ENCODE data around the gene VPS36.
"Not testable (repeated sequence)": the region's sequence is repeated elsewhere in the genome, so short reads cannot be mapped to it uniquely, and the experiment has no call there.

VPS36 gene

DNA sequence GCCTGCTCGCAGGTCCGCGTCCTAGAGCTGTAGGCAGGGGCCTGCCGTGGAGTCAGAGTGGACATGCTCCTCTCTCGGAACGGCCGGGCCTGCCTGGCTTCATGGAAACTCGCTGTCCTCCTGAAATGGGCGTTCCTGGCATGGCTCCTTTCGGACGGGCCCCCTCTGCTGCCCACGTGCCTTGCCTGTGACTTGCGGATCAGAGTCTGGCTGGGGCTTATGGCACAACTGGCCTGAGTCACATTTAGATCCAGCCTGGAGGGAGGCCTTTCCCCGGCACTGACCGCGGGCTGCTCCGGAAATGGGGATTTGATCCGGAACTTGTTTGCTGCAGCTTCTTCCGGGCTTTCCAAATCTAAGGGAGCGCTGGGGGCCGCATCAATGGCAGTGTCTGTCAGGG is 72.5 kb downstream of the VPS36 start:
- no peak for DNase-seq (ENCODE audit: low read depth)

DNA sequence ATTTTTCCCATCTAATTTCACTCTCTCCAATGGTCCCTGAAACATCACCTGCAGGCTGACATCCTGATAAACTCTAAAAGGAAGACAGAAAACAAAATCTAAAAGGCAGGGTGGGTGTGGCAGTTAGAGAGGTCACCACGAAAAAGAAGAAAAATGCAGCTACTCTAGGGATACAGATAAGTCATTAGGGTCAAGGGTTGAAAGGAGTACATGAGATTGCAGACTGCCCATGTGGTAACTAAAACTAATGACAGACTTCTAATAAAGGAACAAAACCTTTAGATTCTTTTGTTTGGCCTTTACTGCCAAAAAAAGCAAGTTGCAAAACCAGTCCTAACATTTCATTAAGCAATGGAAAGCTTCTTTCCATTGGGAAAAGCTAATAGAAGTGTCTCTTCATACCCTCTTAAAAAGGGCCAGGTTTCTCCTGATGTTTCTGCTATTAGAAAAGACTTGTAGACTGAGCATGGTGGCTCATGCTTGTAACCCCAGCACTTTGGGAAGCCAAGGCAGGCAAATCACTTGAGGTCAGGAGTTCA is 75.5 kb downstream of the VPS36 start:
- no peak for DNase-seq (ENCODE audit: low read depth)

GRCh38 chr13:52374389-52374788 is 76.0 kb downstream of the VPS36 start:
- DNase-seq (ENCODE audit: low read depth), result no peak

DNA sequence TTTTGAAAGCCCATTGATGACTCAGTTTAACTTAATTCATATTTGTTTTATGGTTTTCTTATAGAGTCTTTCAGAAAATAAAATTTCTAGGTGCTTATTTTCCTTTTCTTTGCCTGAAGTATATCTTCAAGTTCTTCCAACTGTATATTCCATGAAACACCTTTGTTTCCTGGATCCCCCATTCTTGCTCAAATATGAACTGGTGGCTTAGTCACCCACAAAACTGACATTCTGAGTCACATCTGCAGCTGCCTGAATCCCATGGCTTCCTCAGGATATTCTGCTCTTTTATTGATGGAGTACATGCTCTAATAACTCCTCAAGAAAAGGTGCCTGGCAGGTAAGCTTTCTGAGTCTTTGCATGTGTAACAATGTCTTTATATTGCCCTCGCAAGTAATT is 77.2 kb downstream of the VPS36 start:
- not testable (repeated sequence) for DNase-seq (ENCODE audit: low read depth)

DNA sequence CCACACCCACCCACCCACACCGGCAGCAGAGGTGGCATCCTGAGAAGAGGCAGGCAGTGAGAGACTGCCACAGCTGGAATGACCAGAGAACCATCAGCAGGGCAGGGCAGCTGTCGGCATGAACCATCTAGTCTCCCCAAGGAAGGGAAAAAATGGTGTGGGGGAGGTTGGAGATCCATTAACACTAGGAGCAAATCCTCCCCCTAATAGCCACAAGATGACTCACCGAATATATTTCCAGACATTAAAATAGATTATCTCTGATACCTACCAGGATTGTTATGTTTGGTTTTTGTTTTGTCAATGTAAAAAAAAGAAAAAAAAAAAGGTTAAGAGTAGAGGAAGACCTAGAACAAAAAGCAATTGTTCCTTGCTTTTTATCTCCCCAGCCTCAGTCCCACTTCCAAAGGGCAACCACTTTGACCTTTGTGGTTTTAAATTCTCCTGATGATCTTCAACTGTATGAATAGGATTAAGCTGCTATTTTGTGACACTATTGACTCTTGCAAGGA is 78.6 kb downstream of the VPS36 start:
- DNase-seq (ENCODE audit: low read depth), result no peak

DNA sequence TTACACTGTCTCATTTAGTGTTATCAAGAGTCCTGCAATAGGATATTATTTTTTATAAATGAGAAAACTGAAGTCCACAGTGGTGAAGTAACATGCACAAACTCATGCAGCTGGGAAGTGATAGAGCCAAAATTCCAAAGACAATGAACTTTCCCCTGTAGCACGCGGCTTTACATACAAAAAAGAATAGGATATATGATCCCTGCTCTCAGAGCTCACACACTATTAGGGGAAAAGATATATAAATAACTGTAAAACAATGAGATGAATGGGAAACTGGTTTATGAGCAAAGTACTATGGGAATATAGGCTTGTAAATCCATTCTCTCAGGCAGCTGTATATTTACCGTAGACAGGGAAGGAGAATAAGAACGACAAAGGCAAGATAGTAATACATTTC is 84.1 kb downstream of the VPS36 start:
- DNase-seq (ENCODE audit: low read depth), result no peak

Data from activated T-helper 1 cell treated with Interleukin-2 at 50 U/mL for 16 hours (primary cell).